HCT116 (cell line): Measurements from ENCODE around the gene C1orf35. TPM values are rescaled to one million over a fixed set of nuclear protein-coding genes. Genes with fewer than 3 reads are reported as not detected.
A peak's percentile ranks its signal among the peaks of the same experiment; 100 is the strongest.

ENCODE experiments used
- ATAC-seq: fragments of 200-7000 bp; cut with Tn5 transposase; 2 replicates; pipeline ENCODE4 v1.9.1; 2020; ENCODE audit warnings: mild to moderate bottlenecking, moderate library complexity
- BruUV-seq: library from RNA; stranded (reverse); fragments of 400-500 nt; replicated peaks from 2 replicates; lab custom pipeline; 2021; lab: Mats Ljungman, UMichigan
- CTCF ChIA-PET: fragments of 300-600 bp; sonication (Branson Sonifier 250); formaldehyde crosslinking; loops from one replicate; lab custom pipeline; 2021; ENCODE audit warnings: antibody characterized with exemption; lab: Charles Lee
- POLR2A ChIA-PET: fragments of 300-600, 350-600 bp; sonication (Branson Sonifier 250); formaldehyde crosslinking; loops from one replicate; lab custom pipeline; 2021; ENCODE audit warnings: antibody characterized with exemption; lab: Charles Lee
- RAD21 ChIA-PET, 2 experiments: fragments of 300-600 bp; sonication (Branson Sonifier 250); formaldehyde crosslinking; loops; one replicate each; lab custom pipeline; 2023; ENCODE audit warnings: low total read pairs in 2 of 2; ENCODE audit not compliant: uncharacterized antibody in 2 of 2, unreplicated experiment in 2 of 2, low non-redundant PET in 1 of 2; lab: Charles Lee
- DNase-seq: peaks from one replicate; pipeline ENCODE4 v3.0.0-alpha.2; 2010; ENCODE audit warnings: low read depth, low spot score
- H2AFZ ChIP-seq: fragments of 200-600 bp; shearing (Covaris generic), sonication (generic); 2 replicates; pipeline ENCODE4 v1.6.1; 2017; ENCODE audit warnings: low read depth, mixed run types, mixed read lengths, antibody characterized with exemption, low read length; ENCODE audit not compliant: poor library complexity, severe bottlenecking
- H3K27ac ChIP-seq: 2 replicates; pipeline ENCODE4 v1.5.1; 2012; ENCODE audit warnings: low read depth, low read length
- H3K27me3 ChIP-seq: fragments of 200-600 bp; sonication (generic); 2 replicates; pipeline ENCODE4 v1.6.1; 2016; ENCODE audit warnings: mixed run types, low read length, mixed read lengths; ENCODE audit not compliant: insufficient read depth
- H3K36me3 ChIP-seq, 2 experiments: fragments of 200-500 bp in 1 of 2; fragments of 200-600 bp in 1 of 2; sonication (Bioruptor generic) in 1 of 2; sonication (generic) in 1 of 2; 2 replicates each; pipeline versions ENCODE4 v1.5.1 to v1.6.1; 2014 to 2016; ENCODE audit warnings: low read length in 2 of 2, inconsistent platforms in 1 of 2, mixed read lengths in 1 of 2, mixed run types in 1 of 2; ENCODE audit not compliant: insufficient read depth in 2 of 2, control insufficient read depth in 1 of 2
- H3K4me1 ChIP-seq, 2 experiments: fragments of 200-600 bp in 1 of 2; sonication (generic) in 1 of 2; 2 replicates each; pipeline versions ENCODE4 v1.5.1 to v1.6.1; 2012 to 2017; ENCODE audit warnings: low read length in 2 of 2, inconsistent platforms in 1 of 2, mild to moderate bottlenecking in 1 of 2, mixed read lengths in 1 of 2, mixed run types in 1 of 2, moderate library complexity in 1 of 2; ENCODE audit not compliant: insufficient read depth in 2 of 2, control insufficient read depth in 1 of 2
- H3K4me2 ChIP-seq: fragments of 200-600 bp; sonication (generic); 2 replicates; pipeline ENCODE4 v1.6.1; 2017; ENCODE audit warnings: mixed run types, low read length, mixed read lengths
- H3K4me3 ChIP-seq, 2 experiments: fragments of 200-600 bp in 1 of 2; sonication (generic) in 1 of 2; replicated peaks in 1 of 2; 2 replicates each; pipeline ENCODE4 v1.5.1; 2011 to 2016; ENCODE audit warnings: low read length in 2 of 2, control low read depth in 1 of 2, low read depth in 1 of 2, mild to moderate bottlenecking in 1 of 2, mixed read lengths in 1 of 2, mixed run types in 1 of 2
- H3K79me2 ChIP-seq: fragments of 200-600 bp; sonication (generic); 2 replicates; pipeline ENCODE4 v1.6.1; 2017; ENCODE audit warnings: mild to moderate bottlenecking, mixed run types, low read length, moderate library complexity, mixed read lengths; ENCODE audit not compliant: insufficient read depth
- H3K9ac ChIP-seq: fragments of 200-600 bp; sonication (generic); 2 replicates; pipeline ENCODE4 v1.6.1; 2016; ENCODE audit warnings: low read length, mixed read lengths
- H3K9me2 ChIP-seq: fragments of 200-600 bp; sonication (generic), shearing (Covaris generic); 2 replicates; pipeline ENCODE4 v1.6.1; 2017; ENCODE audit warnings: mixed run types, mild to moderate bottlenecking, moderate library complexity; ENCODE audit not compliant: insufficient read depth
- H3K9me3 ChIP-seq, 2 experiments: fragments of 200-500 bp in 1 of 2; fragments of 200-600 bp in 1 of 2; sonication (Bioruptor generic) in 1 of 2; sonication (generic) in 1 of 2; 2 replicates each; pipeline ENCODE4 v1.6.1; 2014 to 2017; ENCODE audit warnings: low read length in 2 of 2, mixed read lengths in 2 of 2, inconsistent platforms in 1 of 2, low read depth in 1 of 2, mild to moderate bottlenecking in 1 of 2, mixed run types in 1 of 2, moderate library complexity in 1 of 2; ENCODE audit not compliant: control insufficient read depth in 1 of 2, insufficient read depth in 1 of 2
- H4K20me1 ChIP-seq: fragments of 200-600 bp; sonication (generic), shearing (Covaris generic); 2 replicates; pipeline ENCODE4 v1.6.1; 2017; ENCODE audit warnings: mixed run types, mild to moderate bottlenecking, moderate library complexity; ENCODE audit not compliant: insufficient read depth
- ATF3 ChIP-seq: IDR thresholded peaks from 2 replicates; pipeline ENCODE4 v1.6.1; 2012
- CBX3 ChIP-seq: IDR thresholded peaks from 2 replicates; pipeline ENCODE4 v1.6.1; 2012; ENCODE audit warnings: low read depth
- EGR1 ChIP-seq: IDR thresholded peaks from 2 replicates; pipeline ENCODE4 v1.6.1; 2012; ENCODE audit warnings: low read depth
- ELF1 ChIP-seq: IDR thresholded peaks from 2 replicates; pipeline ENCODE4 v1.6.1; 2012; ENCODE audit warnings: low read depth, borderline replicate concordance
- JUND ChIP-seq: IDR thresholded peaks from 2 replicates; pipeline ENCODE4 v1.6.1; 2012
- POLR2A ChIP-seq: IDR thresholded peaks from 2 replicates; pipeline ENCODE4 v1.7.0; 2011; ENCODE audit warnings: borderline replicate concordance; ENCODE audit not compliant: insufficient read depth, insufficient read length; ENCODE audit errors: extremely low read depth
- POLR2AphosphoS5 ChIP-seq: IDR thresholded peaks from 2 replicates; pipeline ENCODE4 v1.6.1; 2011; ENCODE audit warnings: mild to moderate bottlenecking, low read depth, low read length, moderate library complexity
- SP1 ChIP-seq: IDR thresholded peaks from 2 replicates; pipeline ENCODE4 v1.6.1; 2012; ENCODE audit warnings: low read depth
- TCF7L2 ChIP-seq: IDR thresholded peaks from 2 replicates; pipeline ENCODE4 v1.7.0; 2011; ENCODE audit warnings: borderline replicate concordance, inconsistent platforms; ENCODE audit not compliant: insufficient read depth, insufficient read length; ENCODE audit errors: extremely low read depth
- YY1 ChIP-seq: IDR thresholded peaks from 2 replicates; pipeline ENCODE4 v1.6.1; 2011; ENCODE audit warnings: low read length, low read depth, moderate library complexity, mild to moderate bottlenecking; ENCODE audit not compliant: insufficient replicate concordance; ENCODE audit errors: extremely low read depth
- ZBTB33 ChIP-seq: IDR thresholded peaks from 2 replicates; pipeline ENCODE4 v1.6.1; 2011; ENCODE audit warnings: mild to moderate bottlenecking, low read length, moderate library complexity; ENCODE audit not compliant: insufficient replicate concordance; ENCODE audit errors: extremely low read depth
- intact Hi-C: fragments of 100-400 bp; cut with micrococcal nuclease; formaldehyde crosslinking; loops from 2 replicates; pipeline ENCODE4 v1.10.0; 2022
- total RNA-seq: library from RNA; stranded (reverse); gene quantifications from one replicate; pipeline ENCODE4 v1.2.1, GENCODE V29; 2021; ENCODE audit not compliant: unreplicated experiment

The C1orf35 gene
- total RNA-seq, 1 experiment from 2014 or later: 26.1 TPM

- TF ChIP-seq POLR2AphosphoS5 (peak; percentile 90), ELF1 (no peak), EGR1 (no peak), JUND (no peak), CBX3 (no peak), POLR2A (peak; percentile 72)
- TF ChIP-seq, all 23 proteins: peak for 5
Observed at GRCh38 chr1:228109073-228109961, 6.2 kb upstream of the C1orf35 start, which contains the start of gene MRPL55 (continued).

DNA sequence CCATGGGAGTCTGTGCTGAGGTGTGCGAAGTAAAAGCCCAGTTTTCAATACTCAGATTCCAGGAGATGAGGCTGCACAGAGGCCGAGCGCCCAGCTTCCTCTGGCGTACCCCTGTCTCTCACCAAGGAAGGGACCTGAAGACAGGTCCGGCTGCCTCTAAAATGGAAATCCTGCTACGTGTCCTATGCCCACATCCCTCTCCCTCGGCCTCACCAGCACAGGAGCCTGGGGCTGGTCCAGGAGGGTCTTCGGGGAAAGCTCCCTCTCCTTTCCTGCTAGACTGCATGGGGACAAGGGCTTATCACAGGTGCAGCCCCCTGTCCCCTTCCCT, 5.6 kb upstream of the C1orf35 start:
- Histone ChIP-seq H2AFZ (no peak overlapping the region), H3K79me2 (peaks cover 25% of the 10 kb centered on the region), H3K9me3 (no peaks in the 10 kb centered on the region), H3K27me3 (no peaks in the 10 kb centered on the region), H3K9me2 (no peaks in the 10 kb centered on the region), H3K9ac (peak overlapping the region; percentile 97), H3K4me1 (peaks cover 4 to 20% of the 10 kb centered on the region in 2 experiments; a peak in 3 of 4 replicates)
- CTCF ChIA-PET: no interaction called here
- POLR2A ChIA-PET: no interaction called here
- RAD21 ChIA-PET: no interaction called here
- no TSS peak for BruUV-seq
- TF ChIP-seq TCF7L2 (no peak), POLR2AphosphoS5 (no peak), SP1 (no peak), ZBTB33 (no peak), JUND (no peak), CBX3 (no peak), YY1 (no peak), ATF3 (no peak)
- TF ChIP-seq, all 23 proteins: peak for 0
- ATAC-seq (no peak), DNase-seq (no peak)
- peak overlapping the region; percentile 97 to 98 for H3K4me3 ChIP-seq
- intact Hi-C loops: loop anchor here (2.0 kb wide), 1 partner anchor 32 kb away; the partner anchor contains the start of gene GUK1
- H3K4me2 ChIP-seq: peak overlapping the region; percentile 99
- no peaks in the 10 kb centered on the region for H4K20me1 ChIP-seq
- H3K27ac ChIP-seq: peak overlapping the region; percentile 57
- H3K36me3 ChIP-seq: peaks cover 0 to 14% of the 10 kb centered on the region in 2 experiments; a peak in 1 of 4 replicates
